ENCODE results near the gene MB.

- TF ChIP-seq ZNF274 (IDR thresholded peaks at IDR 0.05; ENCODE audit: low read depth, low read length) (no peak), YY1 (IDR thresholded peaks at IDR 0.05; ENCODE audit: insufficient read depth, insufficient read length) (no peak)
Measured at GRCh38 chr22:35619336-35620094, 2.4 kb upstream of the MB start.
